ENCODE measurements around the gene BHLHE40. TPM values are rescaled to one million over a fixed set of nuclear protein-coding genes. Genes with fewer than 3 reads are reported as not detected.

The BHLHE40 gene
- total and polyA plus RNA-seq, 2 of the 8 experiments (the other 6 are each of a cell fraction or from before 2014, with no cell fraction given), result 1.5 to 2.2 TPM

- H4K5ac ChIP-seq (ENCODE audit: insufficient read length, low read depth, low read length), result no peak overlapping the region
- no peak overlapping the region for H2AFZ ChIP-seq (ENCODE audit: low read length)
- H4K20me1 ChIP-seq (replicated peaks in 1 of 2; ENCODE audit: control insufficient read depth in 1 of 2, insufficient read depth in 2 of 2, low read length in 2 of 2), result no peaks in the 10 kb centered on the region
- H3K4ac ChIP-seq (replicated peaks; ENCODE audit: insufficient read length, low read depth, low read length), result no peak overlapping the region
- no peak overlapping the region for H3K27ac ChIP-seq (ENCODE audit: low read depth, low read length)
- peaks cover 13% of the 10 kb centered on the region for H3K23me2 ChIP-seq (ENCODE audit: low read depth, low read length)
- no peak overlapping the region for H4K91ac ChIP-seq (replicated peaks; ENCODE audit: insufficient read length, low read length)
- H3K4me1 ChIP-seq (replicated peaks in 1 of 4; ENCODE audit: control insufficient read depth in 3 of 4, insufficient read depth in 4 of 4, low read length in 3 of 4), result peaks cover 2 to 5% (median 4%) of the 10 kb centered on the region in 4 experiments; a peak in 4 of 7 replicates
- no peak overlapping the region for H2BK120ac ChIP-seq (replicated peaks; ENCODE audit: low read depth, low read length)
- no peak overlapping the region for H3K56ac ChIP-seq (replicated peaks; ENCODE audit: insufficient read length, low read depth, low read length)
- no peak overlapping the region for H2AK5ac ChIP-seq (ENCODE audit: low read depth, low read length)
- no peaks in the 10 kb centered on the region for H3K36me3 ChIP-seq (ENCODE audit: control insufficient read depth in 2 of 4, insufficient read depth in 4 of 4, low read length in 3 of 4)
- H3K18ac ChIP-seq (ENCODE audit: extremely low read depth, low read length), result no peak overlapping the region
- no peak for FAIRE-seq
- no peak overlapping the region for H2BK15ac ChIP-seq (ENCODE audit: low read length)
- H2BK20ac ChIP-seq (ENCODE audit: low read length), result no peak overlapping the region
- H3K4me3 ChIP-seq (ENCODE audit: extremely low read depth in 1 of 4, insufficient read depth in 2 of 4, low read depth in 3 of 4, low read length in 4 of 4), result no peak overlapping the region
- H2BK5ac ChIP-seq (ENCODE audit: low read depth, low read length), result no peak overlapping the region
- no peak overlapping the region for H2BK12ac ChIP-seq (ENCODE audit: low read depth, low read length)
- H3K79me1 ChIP-seq (ENCODE audit: low read depth, low read length), result no peaks in the 10 kb centered on the region
- no peaks in the 10 kb centered on the region for H3K9me3 ChIP-seq (ENCODE audit: insufficient read depth in 2 of 2, low read depth in 1 of 2, low read length in 1 of 2)
- CTCF ChIA-PET (ENCODE audit: partially characterized antibody), result no interaction called here
- POLR2A ChIA-PET (ENCODE audit: partially characterized antibody), result no interaction called here
- no peak overlapping the region for H3K14ac ChIP-seq (ENCODE audit: insufficient read length)
- no peak overlapping the region for H3K9ac ChIP-seq (replicated peaks in 1 of 4; ENCODE audit: extremely low read depth in 1 of 4, low read depth in 3 of 4, low read length in 3 of 4)
- H3K23ac ChIP-seq (ENCODE audit: insufficient read length), result no peak overlapping the region
- no peak overlapping the region for H4K8ac ChIP-seq (ENCODE audit: extremely low read depth, insufficient read depth, low read length)
- H3K27me3 ChIP-seq (replicated peaks in 1 of 4; ENCODE audit: control insufficient read depth in 3 of 4, extremely low read depth in 1 of 4, insufficient read depth in 3 of 4, low read length in 3 of 4), result peaks cover 4 to 21% (median 13%) of the 10 kb centered on the region in 4 experiments
- 92% methylated on average over 2 of the region's 2 CpGs; no CpG with 5 or more reads in 1 of the 2 experiments for WGBS, 2 experiments (ENCODE audit: extremely low coverage in 1 of 2, insufficient coverage in 1 of 2, insufficient read length in 1 of 2, insufficient replicate concordance in 2 of 2, low coverage in 1 of 2, low lambda C conversion rate in 2 of 2, missing lambda C conversion rate in 1 of 2)
- H3K4me2 ChIP-seq (ENCODE audit: insufficient read depth in 1 of 2, low read depth in 2 of 2, low read length in 2 of 2), result no peak overlapping the region
- H3K79me2 ChIP-seq (ENCODE audit: control insufficient read depth in 1 of 2, insufficient read depth in 2 of 2, low read length in 2 of 2), result no peaks in the 10 kb centered on the region
- DNase-seq (ENCODE audit: low read depth in 1 of 2, low spot score in 2 of 2), result no peak
- TF ChIP-seq CHD2 (IDR thresholded peaks at IDR 0.05; ENCODE audit: low read length) (no peak), SIX5 (IDR thresholded peaks at IDR 0.05; ENCODE audit: low read depth, low read length) (no peak), KDM4A (IDR thresholded peaks at IDR 0.05; ENCODE audit: low read depth, low read length, severe bottlenecking) (no peak), ZNF274 (IDR thresholded peaks at IDR 0.05; ENCODE audit: borderline replicate concordance, extremely low read depth, low read length) (no peak), SRF (IDR thresholded peaks at IDR 0.05; ENCODE audit: low read depth, low read length) (no peak), CHD1 (IDR thresholded peaks at IDR 0.05; ENCODE audit: low read depth, low read length) (no peak), HDAC2 (IDR thresholded peaks at IDR 0.05; ENCODE audit: borderline replicate concordance in 1 of 2, low read depth in 2 of 2, low read length in 2 of 2) (no peak), SP4 (IDR thresholded peaks at IDR 0.05; ENCODE audit: low read length) (no peak), EP300 (IDR thresholded peaks at IDR 0.05; ENCODE audit: borderline replicate concordance in 1 of 2, low read depth in 2 of 2, low read length in 2 of 2) (no peak), PHF8 (conservative IDR thresholded peaks at IDR 0.05; ENCODE audit: low read depth, low read length) (no peak), EZH2 (IDR thresholded peaks at IDR 0.05; ENCODE audit: low read depth, low read length, severe bottlenecking) (no peak)
- TF ChIP-seq, protein P1, sequence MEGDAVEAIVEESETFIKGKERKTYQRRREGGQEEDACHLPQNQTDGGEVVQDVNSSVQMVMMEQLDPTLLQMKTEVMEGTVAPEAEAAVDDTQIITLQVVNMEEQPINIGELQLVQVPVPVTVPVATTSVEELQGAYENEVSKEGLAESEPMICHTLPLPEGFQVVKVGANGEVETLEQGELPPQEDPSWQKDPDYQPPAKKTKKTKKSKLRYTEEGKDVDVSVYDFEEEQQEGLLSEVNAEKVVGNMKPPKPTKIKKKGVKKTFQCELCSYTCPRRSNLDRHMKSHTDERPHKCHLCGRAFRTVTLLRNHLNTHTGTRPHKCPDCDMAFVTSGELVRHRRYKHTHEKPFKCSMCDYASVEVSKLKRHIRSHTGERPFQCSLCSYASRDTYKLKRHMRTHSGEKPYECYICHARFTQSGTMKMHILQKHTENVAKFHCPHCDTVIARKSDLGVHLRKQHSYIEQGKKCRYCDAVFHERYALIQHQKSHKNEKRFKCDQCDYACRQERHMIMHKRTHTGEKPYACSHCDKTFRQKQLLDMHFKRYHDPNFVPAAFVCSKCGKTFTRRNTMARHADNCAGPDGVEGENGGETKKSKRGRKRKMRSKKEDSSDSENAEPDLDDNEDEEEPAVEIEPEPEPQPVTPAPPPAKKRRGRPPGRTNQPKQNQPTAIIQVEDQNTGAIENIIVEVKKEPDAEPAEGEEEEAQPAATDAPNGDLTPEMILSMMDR (IDR thresholded peaks at IDR 0.05; ENCODE audit: control extremely low read depth in 1 of 3, insufficient read depth in 1 of 3, low read depth in 1 of 3, low read length in 3 of 3), result no peak
Measured at GRCh38 chr3:4974154-4974553, 5.1 kb upstream of the BHLHE40 start.
